Left lung (tissue), 10 donors: ENCODE results near the gene KDM8. TPM values are rescaled to one million over a fixed set of nuclear protein-coding genes. Genes with fewer than 3 reads are reported as not detected.
"Not testable (repeated sequence)": the region's sequence is repeated elsewhere in the genome, so short reads cannot be mapped to it uniquely, and the experiment has no call there.

Experiments used
- ATAC-seq: fragments of 200-7000 bp; cut with Tn5 transposase; one replicate; pipeline ENCODE4 v1.9.1; 2020; ENCODE audit warnings: moderate library complexity
- DNase-seq, 4 donors: peaks; one replicate each; pipeline ENCODE4 v3.0.0-alpha.2; 2013 to 2020
- H3K27ac ChIP-seq, 2 donors: fragments of 200-600 bp; sonication (generic) in 1 of 2; one replicate each; pipeline versions ENCODE4 v1.5.0 to v1.8.0; 2020 to 2021
- H3K27me3 ChIP-seq, 2 donors: fragments of 200-600 bp; sonication (generic) in 1 of 2; one replicate each; pipeline versions ENCODE4 v1.5.0 to v1.8.0; 2020 to 2021
- H3K36me3 ChIP-seq, 2 donors: fragments of 200-600 bp; sonication (generic) in 1 of 2; one replicate each; pipeline versions ENCODE4 v1.5.0 to v1.8.0; 2020 to 2021
- H3K4me1 ChIP-seq, 2 donors: fragments of 200-600 bp; one replicate each; pipeline ENCODE4 v1.8.0; 2021
- H3K4me3 ChIP-seq, 2 donors: fragments of 200-600 bp; sonication (generic) in 1 of 2; one replicate each; pipeline versions ENCODE4 v1.5.0 to v1.8.0; 2020 to 2021; ENCODE audit warnings: mild to moderate bottlenecking in 1 of 2
- H3K9me3 ChIP-seq, 2 donors: fragments of 200-600 bp; sonication (generic) in 1 of 2; one replicate each; pipeline versions ENCODE4 v1.5.0 to v1.8.0; 2020 to 2021
- intact Hi-C, 2 donors: fragments of 100-400 bp; cut with DNase I; formaldehyde crosslinking; loops; one replicate each; pipeline versions ENCODE4 v1.11.2 to v1.14.2; 2022
- polyA plus RNA-seq, 6 donors: library from polyadenylated mRNA; unstranded; fragments of 120-200 nt; gene quantifications; one replicate each; pipeline ENCODE4 v1.2.1, GENCODE V29; 2013; ENCODE audit not compliant: insufficient read length in 6 of 6
- total RNA-seq, 2 donors: library from RNA; stranded (reverse); fragmentation: NEBNext Ultra II Directional; extraction: Animal tissue kit (Norgen Biotek cat#: 25700); gene quantifications; one replicate each; pipeline ENCODE4 v1.2.1, GENCODE V29; 2021
- TF ChIP-seq, protein P1 (sequence below), 2 donors: fragments of 200-600 bp; sonication (generic) in 1 of 2; IDR thresholded peaks; one replicate each; pipeline versions ENCODE4 v1.5.0 to v1.8.0; 2021; ENCODE audit warnings: antibody characterized with exemption in 2 of 2
- donor health status: DM: no; HTN: yes; CAD: no.
- donor health status: DM: no; HTN: no; CAD: no.

KDM8 gene
- total and polyA plus RNA-seq, 8 donors: 5.2 to 9.9 (median 8.8) TPM

- peak overlapping the region in 1 of 2 donors; percentile 68 for H3K27ac ChIP-seq
- TF ChIP-seq, protein P1, sequence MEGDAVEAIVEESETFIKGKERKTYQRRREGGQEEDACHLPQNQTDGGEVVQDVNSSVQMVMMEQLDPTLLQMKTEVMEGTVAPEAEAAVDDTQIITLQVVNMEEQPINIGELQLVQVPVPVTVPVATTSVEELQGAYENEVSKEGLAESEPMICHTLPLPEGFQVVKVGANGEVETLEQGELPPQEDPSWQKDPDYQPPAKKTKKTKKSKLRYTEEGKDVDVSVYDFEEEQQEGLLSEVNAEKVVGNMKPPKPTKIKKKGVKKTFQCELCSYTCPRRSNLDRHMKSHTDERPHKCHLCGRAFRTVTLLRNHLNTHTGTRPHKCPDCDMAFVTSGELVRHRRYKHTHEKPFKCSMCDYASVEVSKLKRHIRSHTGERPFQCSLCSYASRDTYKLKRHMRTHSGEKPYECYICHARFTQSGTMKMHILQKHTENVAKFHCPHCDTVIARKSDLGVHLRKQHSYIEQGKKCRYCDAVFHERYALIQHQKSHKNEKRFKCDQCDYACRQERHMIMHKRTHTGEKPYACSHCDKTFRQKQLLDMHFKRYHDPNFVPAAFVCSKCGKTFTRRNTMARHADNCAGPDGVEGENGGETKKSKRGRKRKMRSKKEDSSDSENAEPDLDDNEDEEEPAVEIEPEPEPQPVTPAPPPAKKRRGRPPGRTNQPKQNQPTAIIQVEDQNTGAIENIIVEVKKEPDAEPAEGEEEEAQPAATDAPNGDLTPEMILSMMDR (IDR thresholded peaks at IDR 0.05): no peak
- intact Hi-C loops: no loop called here
- no peak overlapping the region for H3K4me3 ChIP-seq
- DNase-seq: no peak
- peaks cover 0 to 24% of the 10 kb centered on the region in 2 donors for H3K36me3 ChIP-seq
- H3K4me1 ChIP-seq: peaks cover 6 to 52% of the 10 kb centered on the region in 2 donors
- H3K27me3 ChIP-seq: no peaks in the 10 kb centered on the region
- no peaks in the 10 kb centered on the region for H3K9me3 ChIP-seq
- no peak for ATAC-seq
Measured at GRCh38 chr16:27259710-27260109, 56.4 kb downstream of the KDM8 start.

GRCh38 chr16:27262904-27263423 is 59.6 kb downstream of the KDM8 start:
- H3K9me3 ChIP-seq, H3K4me3 ChIP-seq, intact Hi-C loops, ATAC-seq, DNase-seq, H3K36me3 ChIP-seq, H3K27me3 ChIP-seq: not testable (repeated sequence)
- peak overlapping the region in 1 of 2 donors; percentile 23 for H3K27ac ChIP-seq
- peaks cover 3 to 58% of the 10 kb centered on the region in 2 donors for H3K4me1 ChIP-seq

DNA sequence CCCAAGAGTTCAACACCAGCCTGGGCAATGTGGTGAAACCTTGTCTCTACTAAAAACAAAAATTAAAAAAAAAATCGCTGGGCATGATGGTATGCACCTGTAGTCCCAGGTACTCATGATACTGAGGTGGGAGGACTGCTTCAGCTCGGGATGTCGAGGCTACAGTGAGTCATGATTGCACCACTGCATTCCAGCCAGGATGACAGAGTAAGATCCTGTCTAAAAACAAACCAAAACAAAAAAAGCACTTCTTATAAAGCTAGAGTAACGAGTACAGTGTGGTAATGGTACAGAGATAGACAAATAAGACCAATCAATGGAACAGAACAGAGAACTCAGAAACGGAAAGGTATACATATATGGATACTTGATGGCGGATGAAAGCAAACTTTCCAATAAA is 60.8 kb downstream of the KDM8 start:
- no peak for DNase-seq
- TF ChIP-seq, protein P1 (IDR thresholded peaks at IDR 0.05): no peak
- H3K36me3 ChIP-seq: no peaks in the 10 kb centered on the region
- intact Hi-C loops: no loop called here
- peaks cover 2 to 51% of the 10 kb centered on the region in 2 donors for H3K4me1 ChIP-seq
- no peaks in the 10 kb centered on the region for H3K27me3 ChIP-seq
- H3K9me3 ChIP-seq: no peaks in the 10 kb centered on the region
- peak; percentile 55 for ATAC-seq
- H3K4me3 ChIP-seq: no peak overlapping the region
- H3K27ac ChIP-seq: peak overlapping the region in 1 of 2 donors; percentile 7

GRCh38 chr16:27265982-27266381 is 62.7 kb downstream of the KDM8 start:
- Histone ChIP-seq H3K4me3 (no peak overlapping the region), H3K9me3 (no peaks in the 10 kb centered on the region), H3K36me3 (no peaks in the 10 kb centered on the region), H3K27ac (no peak overlapping the region), H3K4me1 (peaks cover 3 to 47% of the 10 kb centered on the region in 2 donors), H3K27me3 (no peaks in the 10 kb centered on the region)
- intact Hi-C loops: no loop called here
- ATAC-seq: no peak
- DNase-seq: no peak
- TF ChIP-seq, protein P1 (IDR thresholded peaks at IDR 0.05): no peak

GRCh38 chr16:27267037-27267677 is 63.8 kb downstream of the KDM8 start:
- H3K27me3 ChIP-seq: no peaks in the 10 kb centered on the region
- intact Hi-C loops: no loop called here
- no peak for DNase-seq
- H3K9me3 ChIP-seq: no peaks in the 10 kb centered on the region
- H3K4me3 ChIP-seq: peak overlapping the region in 1 of 2 donors; percentile 79
- ATAC-seq: no peak
- TF ChIP-seq, protein P1 (IDR thresholded peaks at IDR 0.05): no peak
- H3K27ac ChIP-seq: no peak overlapping the region
- H3K4me1 ChIP-seq: peaks cover 3 to 39% of the 10 kb centered on the region in 2 donors
- H3K36me3 ChIP-seq: no peaks in the 10 kb centered on the region
